Body of pancreas (tissue), 4 donors: ENCODE results near the gene USP46.

ENCODE experiments used
- CTCF ChIP-seq, 7 experiments: fragments of 450-650 bp in 4 of 7; fragments of 200-600 bp in 3 of 7; sonication (generic) in 3 of 7; IDR thresholded peaks; one replicate each; pipeline ENCODE4 v1.5.1; 2016 to 2019; ENCODE audit warnings: antibody characterized with exemption in 7 of 7
- POLR2A ChIP-seq, 3 donors: fragments of 450-650 bp; IDR thresholded peaks; one replicate each; pipeline ENCODE4 v1.6.1; 2016; ENCODE audit warnings: antibody characterized with exemption in 3 of 3, mild to moderate bottlenecking in 2 of 3

DNA sequence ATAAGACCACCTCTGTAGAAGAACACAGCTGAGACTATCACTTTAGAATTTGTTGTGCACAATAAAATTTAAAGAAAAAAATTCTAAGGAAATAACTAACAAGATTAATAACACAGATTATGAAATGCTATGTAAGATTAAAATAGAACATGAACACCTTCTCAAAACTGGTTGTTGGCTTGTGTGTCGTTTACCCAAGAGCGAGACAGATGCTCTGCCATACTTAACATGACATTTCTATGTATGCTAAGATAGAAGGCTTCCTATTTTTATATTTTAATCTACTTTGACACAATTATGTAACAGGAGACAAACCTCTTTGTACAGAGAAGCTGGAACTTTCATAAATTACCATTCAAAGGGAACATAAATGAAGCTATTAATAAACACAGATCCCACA lies 30.1 kb downstream of the USP46 start:
- no peak for TF ChIP-seq CTCF (IDR thresholded peaks at IDR 0.05)
- TF ChIP-seq POLR2A (IDR thresholded peaks at IDR 0.05) = no peak
